Measurements from ENCODE around the gene AKT2.

- no peak for TF ChIP-seq POLR2AphosphoS5 (IDR thresholded peaks at IDR 0.05)
- no peak for TF ChIP-seq CTCF (IDR thresholded peaks at IDR 0.05)
Measured at GRCh38 chr19:40256512-40256911, 28.6 kb downstream of the AKT2 start.

Measured in transverse colon (tissue), 4 donors.